DMS153 (cell line): ENCODE results near the gene PRAMEF33.
"Not testable (repeated sequence)": the region's sequence is repeated elsewhere in the genome, so short reads cannot be mapped to it uniquely, and the experiment has no call there.

Source experiments
- DNase-seq: peaks from one replicate; lab custom pipeline; 2025; lab: John Stamatoyannopoulos, UW

The PRAMEF33 gene, protein sequence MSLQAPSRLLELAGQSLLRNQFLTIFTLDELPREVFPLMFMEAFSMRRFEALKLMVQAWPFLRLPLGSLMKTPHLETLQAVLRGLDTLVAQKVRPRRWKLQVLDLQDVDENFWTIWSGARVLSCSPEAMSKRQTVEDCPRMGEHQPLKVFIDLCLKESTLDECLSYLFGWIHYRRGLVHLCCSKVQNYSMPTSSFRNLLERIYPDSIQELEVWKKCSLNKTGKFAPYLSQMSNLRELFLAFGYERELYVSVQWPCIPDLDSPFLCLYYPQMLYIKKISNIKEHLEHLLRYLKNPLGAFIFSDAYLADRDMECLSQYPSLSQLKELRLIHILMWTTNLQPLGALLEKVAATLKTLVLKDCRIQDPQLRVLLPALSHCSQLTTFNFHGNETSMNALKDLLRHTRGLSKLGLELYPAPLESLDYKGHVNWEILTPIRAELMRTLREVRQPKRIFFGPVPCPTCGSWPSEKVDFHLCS

DNA sequence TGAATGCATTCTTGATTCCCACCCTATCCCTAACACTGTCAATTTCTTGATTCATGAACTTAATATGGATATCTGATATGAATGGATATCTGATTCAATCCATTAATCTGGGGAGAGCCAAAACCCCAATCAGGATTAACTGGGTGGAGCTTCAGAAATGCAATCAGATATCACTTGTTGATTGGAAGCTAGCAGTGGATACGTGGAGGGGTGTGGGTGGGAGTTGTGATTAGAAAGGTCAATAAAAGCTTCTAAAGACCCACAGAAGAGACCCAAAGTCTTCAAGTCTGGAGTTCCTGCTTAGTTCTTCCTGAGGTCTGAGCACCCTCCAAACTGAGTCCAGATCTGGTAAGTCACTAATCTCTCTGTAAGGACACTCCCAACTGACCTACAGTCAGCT is at the start of gene PRAMEF33:
TSS of gene PRAMEF33 (plus strand) at position 301 of the 400 bp plus-strand sequence. CDS start 2,416 bp downstream, outside the sequence.
- DNase-seq = not testable (repeated sequence)

DNA sequence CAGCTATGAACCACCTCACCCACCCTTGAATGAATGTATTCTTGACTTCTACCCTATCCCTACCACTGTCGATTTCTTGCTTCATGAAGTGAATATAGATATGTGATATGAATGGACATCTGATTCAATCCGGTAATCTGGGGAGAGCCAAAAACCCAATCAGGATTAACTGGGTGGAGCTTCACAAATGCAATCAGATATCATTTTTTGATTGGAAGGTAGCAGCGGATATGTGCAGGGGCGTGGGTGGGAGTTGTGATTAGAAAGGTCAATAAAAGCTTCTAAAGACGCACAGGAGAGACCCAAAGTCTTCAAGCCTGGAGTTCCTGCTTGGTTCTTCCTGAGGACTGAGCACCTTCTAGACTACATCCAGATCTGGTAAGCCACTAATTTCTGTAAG is 49.4 kb upstream of the PRAMEF33 start, which contains the start of gene PRAMEF5:
TSS of gene PRAMEF5 (plus strand) at position 301 of the 400 bp plus-strand sequence. CDS start 5,071 bp downstream, outside the sequence.
- DNase-seq = not testable (repeated sequence)

DNA sequence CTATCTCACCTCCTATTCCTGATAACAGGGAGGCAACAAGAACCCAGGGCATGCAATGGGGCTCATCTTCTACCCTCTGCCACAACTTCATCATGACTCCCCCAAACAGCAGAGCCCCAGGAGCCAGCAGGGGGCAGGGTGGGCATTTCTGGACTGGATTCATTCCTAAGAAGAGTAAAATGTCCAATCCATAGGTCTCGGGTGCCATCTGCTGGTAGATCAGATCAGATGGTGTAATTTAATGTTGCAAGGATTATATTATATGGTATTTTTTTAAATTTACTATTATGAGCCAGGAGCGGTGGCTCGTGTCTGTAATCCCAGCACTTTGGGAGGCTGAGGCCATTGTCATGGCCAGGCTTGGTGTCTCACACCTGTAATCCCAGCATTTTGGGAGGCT is 38.2 kb upstream of the PRAMEF33 start:
- not testable (repeated sequence) for DNase-seq

DNA sequence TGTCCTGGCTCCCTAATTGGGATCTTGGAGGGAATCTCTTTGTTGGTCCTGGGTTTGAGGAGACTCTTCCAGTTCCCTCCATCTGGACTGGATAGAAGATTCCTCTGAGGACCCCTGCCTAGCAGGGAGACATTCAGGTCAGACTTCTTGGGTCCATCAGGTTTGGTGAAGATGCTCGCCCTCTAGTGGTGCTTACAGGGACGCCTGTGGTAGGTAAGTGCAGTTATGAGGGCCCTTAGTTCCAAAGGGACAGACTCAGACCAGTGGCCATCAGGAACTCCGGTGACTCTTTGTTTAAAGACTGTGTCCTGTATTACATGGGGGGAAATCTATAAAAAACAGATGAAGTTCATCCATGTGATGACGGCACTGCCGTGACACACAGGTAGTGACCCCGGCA is 26.3 kb upstream of the PRAMEF33 start:
- not testable (repeated sequence) for DNase-seq

DNA sequence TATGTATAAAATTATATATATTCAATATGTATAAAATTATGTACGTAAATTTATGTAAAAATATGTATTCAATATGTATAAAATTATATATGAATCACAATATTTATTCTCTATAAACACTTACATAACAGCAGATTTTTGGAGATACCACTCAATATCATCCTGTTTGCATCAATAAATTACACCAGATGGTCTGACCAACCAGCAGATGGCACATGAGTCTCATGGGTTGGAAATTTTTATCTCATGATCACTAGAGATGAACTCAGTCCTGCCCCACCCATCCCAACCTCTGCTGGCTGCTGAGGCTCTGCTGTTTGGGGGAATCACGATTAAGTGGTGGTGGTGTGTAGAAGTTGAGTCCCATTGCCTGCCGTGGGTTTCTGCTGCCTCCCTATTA is 23.7 kb upstream of the PRAMEF33 start:
- DNase-seq = not testable (repeated sequence)

DNA sequence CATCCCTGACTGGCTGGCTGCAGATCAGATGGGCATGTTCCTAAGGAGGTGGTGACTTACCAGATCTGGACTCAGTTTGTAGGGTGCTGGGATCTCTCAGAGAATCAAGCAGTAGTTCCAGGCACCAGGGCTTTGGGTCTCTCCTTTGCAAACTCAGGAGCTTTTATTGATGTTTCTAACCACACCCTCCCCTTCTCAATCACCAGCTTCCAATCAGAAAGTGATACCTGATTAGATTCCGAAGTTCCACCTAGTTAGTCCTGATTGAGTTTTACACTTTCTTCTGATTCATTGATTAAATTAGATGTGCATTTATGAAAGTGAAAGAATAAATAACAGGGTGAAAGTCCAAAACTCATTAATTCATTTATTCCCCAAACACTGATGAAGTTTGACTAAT is 18.3 kb upstream of the PRAMEF33 start, which contains the start of gene PRAMEF8:
TSS of gene PRAMEF8 (minus strand) at position 101 of the 400 bp plus-strand sequence. CDS start 1,046 bp downstream, outside the sequence.
- not testable (repeated sequence) for DNase-seq

DNA sequence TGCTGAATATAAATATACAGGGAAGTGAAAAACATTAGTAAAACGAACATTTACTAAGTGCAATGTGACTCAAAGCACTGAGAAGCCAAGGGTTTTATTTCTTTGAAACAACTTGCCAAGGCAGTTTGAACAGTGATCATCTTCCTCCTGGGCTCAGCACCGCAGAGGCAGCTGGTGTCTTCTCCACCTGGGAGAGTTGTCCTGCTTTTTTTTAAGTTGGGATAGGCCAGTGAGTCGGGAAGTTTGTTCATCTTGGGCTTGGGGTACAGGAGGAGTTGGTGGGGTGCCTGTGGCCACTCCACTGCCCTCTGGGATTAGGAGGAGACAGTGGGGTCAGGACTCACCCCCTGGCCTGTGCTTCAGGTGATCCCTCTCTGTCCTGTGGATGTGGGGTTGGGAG is 14.3 kb upstream of the PRAMEF33 start:
- DNase-seq = not testable (repeated sequence)

DNA sequence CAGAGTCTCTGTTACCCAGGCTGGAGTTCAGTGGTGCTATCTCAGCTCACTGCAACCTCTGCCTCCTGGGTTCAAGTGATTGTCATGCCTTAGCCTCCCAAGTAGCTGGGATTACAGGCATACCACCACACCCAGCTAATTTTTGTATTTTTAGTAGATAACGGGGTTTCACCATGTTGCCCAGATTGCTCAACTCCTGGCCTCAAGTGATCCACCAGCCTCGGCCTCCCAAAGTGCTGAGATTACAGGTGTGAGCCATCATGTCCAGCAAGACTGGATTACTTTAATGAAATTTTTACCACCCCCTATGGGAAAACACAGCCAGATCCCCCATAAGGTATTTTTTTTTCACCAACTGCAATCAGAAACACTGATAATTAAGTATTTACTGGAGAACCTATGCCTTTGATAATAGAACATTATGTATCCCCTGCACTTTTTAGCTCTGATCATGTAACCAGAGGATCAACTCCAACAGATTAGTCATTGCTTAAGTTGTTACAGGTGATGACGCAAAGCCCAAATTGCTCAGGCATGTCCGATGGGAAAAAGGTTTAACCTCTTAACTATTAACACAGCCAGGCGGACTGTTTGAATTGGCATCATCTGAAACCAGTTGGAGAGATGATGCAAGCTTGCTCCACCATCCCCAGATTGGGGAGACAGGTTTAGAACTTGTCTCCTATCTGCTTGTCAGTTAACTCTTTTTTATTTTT is 6.0 kb upstream of the PRAMEF33 start:
- not testable (repeated sequence) for DNase-seq

DNA sequence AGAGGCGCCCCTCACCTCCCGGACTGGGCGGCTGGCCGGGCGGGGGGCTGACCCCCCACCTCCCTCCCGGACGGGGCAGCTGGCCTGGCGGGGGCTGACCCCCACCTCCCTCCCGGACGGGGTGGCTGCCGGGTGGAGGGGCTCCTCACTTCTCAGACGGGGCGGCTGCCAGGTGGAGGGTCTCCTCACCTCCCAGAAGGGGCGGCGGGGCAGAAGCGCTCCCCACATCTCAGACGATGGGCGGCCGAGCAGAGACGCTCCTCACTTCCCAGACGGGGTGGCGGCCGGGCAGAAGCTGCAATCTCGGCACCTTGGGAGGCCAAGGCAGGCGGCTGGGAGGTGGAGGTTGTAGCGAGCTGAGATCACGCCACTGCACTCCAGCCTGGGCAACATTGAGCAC is 4.6 kb upstream of the PRAMEF33 start:
- not testable (repeated sequence) for DNase-seq

DNA sequence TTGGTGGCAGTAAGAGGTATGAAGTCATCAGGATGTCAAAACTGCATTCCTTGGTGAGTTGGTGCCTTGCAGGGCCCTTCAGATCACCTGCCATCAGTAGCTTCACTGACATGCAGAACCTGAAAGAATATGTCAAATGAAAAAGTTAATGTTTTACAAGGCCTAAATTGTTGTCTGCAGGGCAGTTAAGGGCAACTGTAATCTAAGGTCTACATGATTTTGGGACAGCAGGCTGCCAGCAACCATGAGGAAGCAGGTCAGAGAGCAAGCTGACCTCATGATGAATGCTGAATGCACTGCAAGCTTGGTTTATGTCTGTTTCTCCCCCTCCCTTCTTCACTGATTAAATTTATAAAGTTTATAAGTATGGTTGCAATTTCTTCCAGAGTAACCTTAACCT is 1.1 kb upstream of the PRAMEF33 start:
- DNase-seq = not testable (repeated sequence)

DNA sequence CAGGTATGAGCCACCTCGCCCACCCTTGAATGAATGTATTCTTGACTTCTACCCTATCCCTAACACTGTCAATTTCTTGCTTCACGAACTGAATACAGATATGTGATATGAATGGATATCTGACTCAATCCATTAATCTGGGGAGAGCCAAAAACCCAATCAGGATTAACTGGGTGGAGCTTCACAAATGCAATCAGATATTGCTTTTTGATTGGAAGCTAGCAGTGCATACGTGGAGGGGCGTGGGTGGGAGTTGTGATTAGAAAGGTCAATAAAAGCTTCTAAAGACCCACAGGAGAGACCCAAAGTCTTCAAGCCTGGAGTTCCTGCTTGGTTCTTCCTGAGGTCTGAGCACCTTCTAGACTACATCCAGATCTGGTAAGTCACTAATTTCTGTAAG is 11.9 kb downstream of the PRAMEF33 start, which contains the start of gene PRAMEF15:
TSS of gene PRAMEF15 (plus strand) at position 301 of the 400 bp plus-strand sequence. CDS start 2,827 bp downstream, outside the sequence.
- DNase-seq = not testable (repeated sequence)

DNA sequence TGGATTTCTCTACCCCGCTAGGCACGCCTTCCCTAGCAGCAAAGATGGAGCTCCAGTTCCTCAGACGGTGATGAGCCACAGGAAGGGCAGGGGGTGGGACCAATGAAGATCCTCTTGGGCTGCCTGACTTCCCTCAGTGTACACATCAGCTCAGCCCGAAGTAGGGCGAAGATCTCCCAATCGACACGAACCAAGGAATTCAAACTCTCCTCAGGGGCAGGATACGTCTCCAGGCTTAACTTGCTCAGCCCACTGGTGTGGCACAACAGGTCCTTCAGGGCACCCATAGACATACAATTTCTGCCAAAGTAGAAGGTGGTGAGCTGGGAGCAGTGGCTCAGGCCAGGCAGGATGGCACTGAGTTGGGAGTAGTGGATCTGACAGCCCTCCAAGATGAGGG is 39.2 kb downstream of the PRAMEF33 start:
- DNase-seq = not testable (repeated sequence)

DNA sequence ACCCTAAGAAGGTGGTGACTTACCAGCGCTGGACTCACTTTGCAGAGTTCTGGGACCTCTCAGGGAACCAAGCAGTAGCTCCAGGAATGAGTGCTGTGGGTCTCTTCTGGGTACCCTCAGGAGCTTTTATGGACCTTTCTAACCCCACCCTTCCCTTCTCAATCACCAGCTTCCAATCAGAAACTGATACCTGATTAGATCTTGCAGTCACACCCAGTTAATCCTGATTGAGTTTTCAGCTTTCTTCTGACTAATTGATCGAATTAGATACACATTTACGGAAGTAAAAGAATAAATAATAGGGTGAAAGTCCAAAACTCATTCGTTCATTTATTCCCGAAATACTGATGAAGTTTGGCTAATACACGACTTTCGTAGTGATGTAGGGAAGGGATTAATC is 43.7 kb downstream of the PRAMEF33 start, which contains the start of gene PRAMEF14:
TSS of gene PRAMEF14 (minus strand) at position 101 of the 400 bp plus-strand sequence. CDS start 1,820 bp downstream, outside the sequence.
- not testable (repeated sequence) for DNase-seq

DNA sequence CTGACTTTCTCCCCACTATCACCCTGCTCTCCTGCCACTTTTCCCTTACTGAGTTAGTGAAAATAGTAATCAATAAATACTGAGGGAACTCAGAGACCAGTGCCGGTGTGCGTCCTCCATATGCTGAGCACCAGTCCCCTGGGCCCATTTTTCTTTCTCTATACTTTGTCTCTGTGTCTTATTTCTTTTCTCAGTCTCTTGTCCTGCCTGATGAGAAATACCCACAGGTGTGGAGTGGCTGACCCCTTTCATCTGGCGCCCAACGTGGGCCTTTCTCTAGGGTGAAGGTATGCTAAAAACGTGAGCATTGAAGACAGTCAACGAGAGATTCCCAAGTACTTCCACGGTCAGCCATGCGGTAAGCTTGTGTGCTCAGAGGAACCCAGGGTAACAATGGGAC is 50.1 kb downstream of the PRAMEF33 start:
- DNase-seq = not testable (repeated sequence)

DNA sequence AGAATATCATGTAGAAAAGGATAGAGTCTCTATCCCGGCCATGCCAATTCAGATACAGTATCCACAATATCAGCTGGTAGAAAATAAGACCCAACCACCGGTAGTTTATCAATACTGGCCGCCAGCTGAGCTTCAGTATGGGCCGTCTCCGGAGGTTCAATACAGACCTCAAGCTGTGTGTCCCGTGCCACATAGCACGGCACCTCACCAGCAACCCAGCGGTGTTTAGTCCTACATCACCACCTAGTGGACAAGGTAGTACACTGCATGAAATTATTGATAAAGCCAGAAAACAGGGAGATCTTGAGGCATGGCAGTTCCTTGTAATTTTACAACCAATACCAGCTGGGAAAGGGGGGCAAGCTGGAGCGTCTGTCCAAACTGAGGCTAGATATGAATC is 51.1 kb downstream of the PRAMEF33 start:
- DNase-seq = not testable (repeated sequence)

DNA sequence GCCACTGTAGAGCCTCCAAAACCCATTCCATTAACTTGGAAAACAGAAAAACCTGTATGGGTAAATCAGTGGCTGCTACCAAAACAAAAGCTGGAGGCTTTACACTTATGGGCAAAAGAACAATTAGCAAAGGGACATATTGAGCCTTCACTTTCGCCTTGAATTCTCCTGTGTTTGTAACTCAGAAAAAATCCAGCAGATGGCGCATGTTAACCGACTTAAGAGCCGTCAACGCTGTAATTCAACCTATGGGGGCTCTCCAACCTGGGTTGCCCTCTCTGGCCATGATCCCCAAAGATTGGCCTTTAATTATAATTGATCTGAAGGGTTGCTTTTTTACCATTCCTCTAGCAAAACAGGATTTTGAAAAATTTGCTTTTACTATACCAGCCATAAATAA is 53.4 kb downstream of the PRAMEF33 start:
- peak; percentile 6 for DNase-seq
